Right lung (tissue), 10 donors: Measurements from ENCODE around the gene PKD2. TPM values are rescaled to one million over a fixed set of nuclear protein-coding genes. Genes with fewer than 3 reads are reported as not detected.
A peak's percentile ranks its signal among the peaks of the same experiment; 100 is the strongest.

ENCODE experiments used
- DNase-seq, 2 donors: peaks; one replicate each; pipeline ENCODE4 v3.0.0-alpha.2; 2013
- long read RNA-seq, 8 donors: transcript quantifications; one replicate each; lab custom pipeline, GENCODE V29; 2026
- polyA plus RNA-seq, 5 donors: library from polyadenylated mRNA; unstranded; fragments of 120-200 nt; gene quantifications; one replicate each; pipeline versions ENCODE4 v1.2.1 to v1.2.3, GENCODE V29; 2013; ENCODE audit warnings: inconsistent platforms in 1 of 5, low replicate concordance in 1 of 5; ENCODE audit not compliant: insufficient read length in 5 of 5, insufficient read depth in 1 of 5

PKD2 gene
- polyA plus RNA-seq: 10 to 100 TPM; 45.5 to 72.4 (median 64.3) TPM
- long read RNA-seq, donor 1, full-length matches to known transcripts: 1 of 1 reads
- long read RNA-seq, donor 1, partial matches to known transcripts: 0 of 1 reads
- long read RNA-seq, donor 1, other reads (novel, unspliced or antisense): 0 of 1 reads
- long read RNA-seq, donor 2, full-length matches to known transcripts: 2 of 10 reads
- long read RNA-seq, donor 2, partial matches to known transcripts: 8 of 10 reads
- long read RNA-seq, donor 2, other reads (novel, unspliced or antisense): 0 of 10 reads
- long read RNA-seq, donor 3, full-length matches to known transcripts: 1 of 1 reads
- long read RNA-seq, donor 3, partial matches to known transcripts: 0 of 1 reads
- long read RNA-seq, donor 3, other reads (novel, unspliced or antisense): 0 of 1 reads
- long read RNA-seq, donor 4, full-length matches to known transcripts: 3 of 8 reads
- long read RNA-seq, donor 4, partial matches to known transcripts: 5 of 8 reads
- long read RNA-seq, donor 4, other reads (novel, unspliced or antisense): 0 of 8 reads
- long read RNA-seq, donor 5, full-length matches to known transcripts: 5 of 5 reads
- long read RNA-seq, donor 5, partial matches to known transcripts: 0 of 5 reads
- long read RNA-seq, donor 5, other reads (novel, unspliced or antisense): 0 of 5 reads
- long read RNA-seq, donor 6, full-length matches to known transcripts: 1 of 11 reads
- long read RNA-seq, donor 6, partial matches to known transcripts: 10 of 11 reads
- long read RNA-seq, donor 6, other reads (novel, unspliced or antisense): 0 of 11 reads
- long read RNA-seq, donor 7, full-length matches to known transcripts: 4 of 4 reads
- long read RNA-seq, donor 7, partial matches to known transcripts: 0 of 4 reads
- long read RNA-seq, donor 7, other reads (novel, unspliced or antisense): 0 of 4 reads
- long read RNA-seq, donor 8, full-length matches to known transcripts: 3 of 3 reads
- long read RNA-seq, donor 8, partial matches to known transcripts: 0 of 3 reads
- long read RNA-seq, donor 8, other reads (novel, unspliced or antisense): 0 of 3 reads

GRCh38 chr4:88007304-88008121 lies at the start of gene PKD2:
TSS of gene PKD2 (plus strand) at chr4:88007635. CDS start at chr4:88007734, 99 bp downstream.
- DNase-seq: peak; percentile 84 to 85

GRCh38 chr4:87961993-87962392 lies 45.4 kb upstream of the PKD2 start:
- DNase-seq: no peak

GRCh38 chr4:87962398-87963146 lies 44.9 kb upstream of the PKD2 start:
- DNase-seq: no peak

GRCh38 chr4:87965501-87965975 lies 41.9 kb upstream of the PKD2 start:
- no peak for DNase-seq

GRCh38 chr4:87966095-87966496 lies 41.3 kb upstream of the PKD2 start:
- DNase-seq: no peak

- no peak for DNase-seq
These were observed 40.2 kb upstream of the PKD2 start for GRCh38 chr4:87967193-87967592.

GRCh38 chr4:87970121-87970520 lies 37.3 kb upstream of the PKD2 start:
- no peak for DNase-seq

- DNase-seq: no peak
These were observed 35.6 kb upstream of the PKD2 start for GRCh38 chr4:87971866-87972265.

GRCh38 chr4:87973283-87974169 lies 33.9 kb upstream of the PKD2 start:
- peak; percentile 33 to 50 for DNase-seq

- DNase-seq: no peak
These were observed 32.5 kb upstream of the PKD2 start for GRCh38 chr4:87974856-87975462.

- no peak for DNase-seq
These were observed 32.0 kb upstream of the PKD2 start, which contains the start of gene SPP1 for GRCh38 chr4:87975466-87975865. TSS of gene SPP1 (plus strand) at chr4:87975714. CDS start at chr4:87976896, 1,182 bp downstream.

- no peak for DNase-seq
These were observed 29.7 kb upstream of the PKD2 start for GRCh38 chr4:87977521-87978278.

GRCh38 chr4:87978681-87979080 lies 28.8 kb upstream of the PKD2 start:
- DNase-seq: no peak

GRCh38 chr4:87979810-87980209 lies 27.6 kb upstream of the PKD2 start:
- no peak for DNase-seq

- no peak for DNase-seq
These were observed 25.9 kb upstream of the PKD2 start for GRCh38 chr4:87981486-87981885.

- no peak for DNase-seq
These were observed 25.4 kb upstream of the PKD2 start for GRCh38 chr4:87982036-87982435.

GRCh38 chr4:87982446-87983010 lies 24.9 kb upstream of the PKD2 start:
- no peak for DNase-seq

- DNase-seq: no peak
These were observed 23.4 kb upstream of the PKD2 start for GRCh38 chr4:87983996-87984395.
